GM18861 (cell line): ENCODE data around the gene RDH14.

ENCODE experiments used
- ATAC-seq: cut with Tn5 transposase; IDR thresholded peaks from one replicate; pipeline ENCODE4 v1.9.1; 2021; ENCODE audit not compliant: unreplicated experiment

Gene RDH14, protein sequence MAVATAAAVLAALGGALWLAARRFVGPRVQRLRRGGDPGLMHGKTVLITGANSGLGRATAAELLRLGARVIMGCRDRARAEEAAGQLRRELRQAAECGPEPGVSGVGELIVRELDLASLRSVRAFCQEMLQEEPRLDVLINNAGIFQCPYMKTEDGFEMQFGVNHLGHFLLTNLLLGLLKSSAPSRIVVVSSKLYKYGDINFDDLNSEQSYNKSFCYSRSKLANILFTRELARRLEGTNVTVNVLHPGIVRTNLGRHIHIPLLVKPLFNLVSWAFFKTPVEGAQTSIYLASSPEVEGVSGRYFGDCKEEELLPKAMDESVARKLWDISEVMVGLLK

DNA sequence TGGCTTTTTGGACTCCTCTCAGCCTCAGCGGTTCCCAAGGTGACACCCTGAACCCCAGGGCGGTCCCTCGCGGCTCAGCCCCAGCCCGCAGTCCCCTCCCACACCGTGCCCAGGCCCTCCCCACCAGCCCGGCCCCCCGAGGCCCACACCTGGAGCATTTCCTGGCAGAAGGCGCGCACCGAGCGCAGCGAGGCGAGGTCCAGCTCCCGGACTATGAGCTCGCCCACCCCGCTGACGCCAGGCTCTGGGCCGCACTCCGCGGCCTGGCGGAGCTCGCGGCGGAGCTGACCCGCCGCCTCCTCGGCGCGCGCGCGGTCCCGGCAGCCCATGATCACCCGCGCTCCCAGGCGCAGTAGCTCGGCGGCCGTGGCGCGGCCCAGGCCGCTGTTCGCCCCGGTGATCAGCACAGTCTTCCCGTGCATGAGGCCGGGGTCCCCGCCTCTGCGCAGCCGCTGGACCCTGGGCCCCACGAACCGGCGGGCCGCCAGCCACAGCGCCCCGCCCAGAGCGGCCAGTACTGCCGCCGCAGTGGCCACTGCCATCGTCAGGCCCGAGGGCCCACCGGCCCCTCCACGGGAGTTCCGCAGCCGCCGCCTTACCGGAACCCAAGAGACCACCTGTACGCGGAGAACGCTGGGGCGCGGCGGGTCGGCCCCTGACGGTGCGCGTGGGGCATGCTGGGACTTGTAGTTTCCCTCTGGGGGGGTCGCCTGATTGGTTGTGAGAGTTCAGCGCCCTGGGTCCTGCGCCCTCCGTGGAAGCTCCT lies at the start of gene RDH14:
Gene RDH14, minus strand, starts transcription at position 623 of the 766 bp plus-strand sequence. Its CDS starts 81 bp downstream, at position 542.
- peak; percentile 92 for ATAC-seq

DNA sequence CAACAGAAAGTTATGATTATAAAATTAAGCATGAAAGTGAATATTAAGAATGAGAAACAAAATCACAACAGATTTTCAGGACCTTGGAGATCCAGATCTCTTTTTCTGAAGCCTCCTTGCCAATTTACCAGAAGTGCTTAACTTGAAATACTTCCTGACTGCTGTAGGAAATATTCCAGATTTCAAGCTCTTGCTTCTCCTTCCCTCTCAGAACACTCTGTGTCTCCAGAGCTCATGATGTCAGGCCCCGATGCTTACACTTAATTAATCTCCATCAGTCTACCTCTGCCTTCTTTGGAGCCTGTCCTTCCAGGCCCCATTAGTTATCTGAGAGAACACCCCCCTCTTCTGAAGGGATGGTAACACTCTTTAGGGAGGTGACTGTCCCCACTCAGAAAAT lies 49.6 kb upstream of the RDH14 start:
- no peak for ATAC-seq

DNA sequence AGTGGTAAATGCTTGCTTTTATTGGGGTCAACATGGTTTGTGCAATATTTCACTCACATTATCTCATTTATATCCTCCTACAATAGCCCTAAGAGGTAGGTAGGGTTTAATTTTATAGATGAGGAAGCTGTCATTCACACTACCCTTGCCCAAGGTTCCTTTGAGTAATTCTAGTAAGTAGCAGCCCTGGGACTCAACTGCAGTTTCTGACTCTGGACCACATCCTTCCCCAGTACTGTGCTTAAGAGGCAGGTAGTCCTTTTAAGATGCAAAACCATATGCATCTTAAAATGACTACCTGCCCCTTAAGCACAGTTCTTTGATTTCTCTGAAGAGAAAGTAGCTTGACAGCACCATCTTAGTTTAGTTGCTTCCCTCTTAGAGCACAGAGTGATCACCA lies 44.7 kb upstream of the RDH14 start:
- no peak for ATAC-seq

DNA sequence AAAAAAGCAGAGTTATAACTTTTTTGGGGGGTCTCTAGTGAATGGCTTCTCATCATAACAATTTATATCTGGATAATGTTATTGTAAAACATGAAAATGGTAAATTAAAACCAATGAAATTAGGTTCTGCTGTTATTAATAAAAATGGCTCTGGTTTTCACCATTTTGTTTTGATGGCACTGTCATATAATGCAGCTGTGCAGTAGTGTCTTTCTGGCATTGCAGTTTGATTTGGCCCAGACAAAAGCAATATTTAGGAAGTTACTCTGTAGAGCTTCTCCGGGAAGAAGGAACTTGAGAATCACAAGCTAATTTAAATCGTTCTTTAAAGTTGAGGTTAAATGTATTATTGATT lies 44.1 kb upstream of the RDH14 start:
- no peak for ATAC-seq

DNA sequence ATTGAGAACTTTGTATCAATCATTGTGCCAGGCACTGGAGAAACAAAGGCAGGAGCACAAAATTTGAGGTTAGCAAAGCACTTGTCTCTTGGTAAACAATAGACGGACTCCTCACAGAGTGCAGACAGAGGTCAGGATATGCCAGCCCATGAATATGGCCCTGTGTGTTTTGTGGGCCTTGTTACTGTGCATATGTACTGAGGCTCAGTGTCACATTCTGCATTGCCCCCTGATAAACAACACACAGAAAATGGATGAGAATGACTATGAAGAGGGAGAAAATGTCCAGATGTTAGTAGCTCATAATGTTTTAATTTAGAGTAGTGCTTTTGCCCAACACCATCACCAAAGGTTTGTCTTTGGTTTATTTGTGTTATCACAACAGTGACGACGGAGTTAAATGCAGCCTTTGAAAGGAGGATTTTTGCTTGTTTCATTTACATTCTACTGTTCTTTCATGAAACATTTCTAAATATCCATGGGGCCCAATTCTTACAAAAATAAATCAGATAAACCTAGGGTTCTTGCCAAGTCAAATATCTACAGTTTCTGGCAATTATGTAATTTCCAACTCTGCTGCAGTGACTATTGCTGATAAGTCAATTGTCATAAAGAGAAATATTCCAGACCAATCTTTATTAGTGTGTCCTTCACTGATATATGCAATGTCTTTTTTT lies 43.5 kb upstream of the RDH14 start:
- ATAC-seq: no peak

DNA sequence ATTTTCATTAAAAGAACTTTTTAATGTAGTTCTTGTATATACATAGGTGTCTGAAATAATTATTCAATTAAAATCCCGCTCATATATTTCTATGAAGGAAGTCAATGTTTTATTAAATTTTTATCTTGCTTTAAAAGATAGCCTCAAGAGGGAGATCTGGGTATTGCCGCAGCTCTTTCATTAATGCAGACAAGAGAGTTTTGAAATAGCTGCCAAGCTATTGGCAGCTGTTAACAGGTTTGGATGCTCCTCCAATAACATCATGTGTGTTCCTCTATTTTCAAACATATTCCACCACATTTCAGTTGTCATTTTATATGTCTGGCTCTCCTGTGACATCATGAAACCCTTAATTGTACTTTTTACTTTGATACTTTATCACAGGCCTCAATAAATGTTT lies 41.8 kb upstream of the RDH14 start:
- no peak for ATAC-seq

DNA sequence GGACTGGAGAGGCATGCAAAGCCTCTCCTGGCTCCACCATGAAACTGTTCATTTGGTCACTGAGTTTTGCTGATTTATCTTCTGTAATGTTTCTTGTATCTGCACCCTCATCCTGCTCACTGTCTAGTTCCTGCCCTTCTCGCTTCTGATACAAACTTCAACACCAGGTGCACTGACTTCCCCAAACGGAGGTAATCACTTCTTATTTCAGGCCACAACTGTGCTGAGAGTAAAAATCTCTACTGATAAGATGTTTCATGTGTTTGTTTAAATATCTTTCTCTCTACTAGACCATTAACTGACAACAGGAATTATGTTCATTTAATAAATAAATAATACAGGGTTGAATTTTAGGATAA lies 39.8 kb upstream of the RDH14 start:
- no peak for ATAC-seq

DNA sequence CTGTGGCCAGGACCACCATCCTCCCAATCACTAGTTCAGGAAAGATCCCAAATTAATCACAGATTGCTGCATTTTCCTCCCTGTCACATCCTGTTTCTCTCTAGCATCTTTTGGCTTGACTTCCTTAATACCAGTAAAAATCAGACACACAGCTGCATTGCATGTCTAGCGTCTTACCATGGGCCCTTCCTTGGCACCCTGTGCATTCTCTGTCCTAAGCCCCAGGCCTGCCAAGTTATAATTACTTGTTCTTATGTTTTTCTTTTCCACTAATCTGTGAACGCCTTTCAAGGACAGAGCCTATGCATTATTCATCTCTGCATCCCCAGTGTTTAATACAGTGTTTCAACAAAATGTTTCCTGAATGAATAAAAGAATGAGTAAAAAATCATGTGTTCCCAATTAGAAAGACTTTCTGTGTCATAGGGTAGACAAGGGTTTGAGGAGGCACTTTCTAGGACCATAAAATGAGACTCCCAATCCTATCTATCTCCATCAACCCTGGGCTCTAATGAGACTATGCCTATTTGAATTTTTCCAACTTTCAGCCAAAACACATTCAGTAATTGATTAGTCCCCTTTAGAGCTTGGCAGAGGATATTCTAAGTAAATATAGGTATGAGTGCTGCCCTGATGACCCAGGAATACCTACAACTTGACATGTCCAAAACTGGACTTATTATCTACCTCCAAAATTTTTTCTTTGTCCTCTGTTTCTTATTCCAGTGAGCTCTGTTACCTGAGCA lies 39.2 kb upstream of the RDH14 start:
- ATAC-seq: no peak

DNA sequence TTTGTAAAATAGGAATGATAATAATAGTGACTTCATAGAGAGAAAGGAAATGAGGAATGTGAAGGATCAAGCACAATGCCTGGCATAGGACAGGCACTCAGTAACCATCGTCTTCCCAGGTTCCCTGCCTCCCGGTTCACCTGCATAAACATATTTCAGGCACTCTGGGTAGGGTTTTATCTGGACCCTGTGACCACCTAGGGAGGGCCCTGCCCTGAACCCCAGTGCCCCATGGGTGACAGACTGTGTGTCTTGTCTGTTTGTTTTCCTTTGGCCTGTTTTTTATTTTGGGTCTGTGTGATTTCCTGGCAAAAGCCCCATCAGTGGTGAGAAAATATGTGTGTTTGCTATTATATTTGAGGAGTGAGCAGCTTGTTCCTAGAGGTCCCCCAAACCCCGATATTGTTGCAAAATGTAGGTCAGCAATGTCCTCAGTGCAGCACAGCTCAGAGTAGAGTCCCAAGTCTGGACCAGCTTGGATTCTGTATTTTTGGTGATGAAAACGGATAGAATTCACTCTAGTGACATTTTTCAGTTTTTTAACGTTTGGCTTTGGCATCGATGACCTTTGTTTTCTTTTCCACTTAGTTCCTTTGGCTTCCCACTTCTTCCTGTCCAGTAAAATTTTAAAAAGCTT lies 38.5 kb upstream of the RDH14 start:
- ATAC-seq: no peak

DNA sequence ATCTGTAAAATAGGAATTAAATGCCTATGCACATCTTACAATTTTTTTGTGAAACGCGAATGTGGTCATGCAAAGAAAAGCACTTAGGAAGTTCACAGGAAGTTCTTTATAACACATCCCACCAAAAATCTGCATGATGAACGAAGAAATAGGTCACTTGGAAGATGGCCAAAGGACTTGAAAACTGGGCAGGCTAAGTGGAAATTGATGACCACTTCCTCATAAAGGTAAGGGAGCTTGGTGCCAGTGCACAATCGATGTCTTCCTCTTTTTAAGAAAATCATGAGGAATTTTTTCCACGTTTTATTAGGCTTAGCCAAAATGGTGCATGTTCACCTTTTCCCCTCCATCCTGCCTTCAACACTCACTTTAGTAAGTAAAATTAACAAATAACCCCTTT lies 37.2 kb upstream of the RDH14 start:
- ATAC-seq: no peak

DNA sequence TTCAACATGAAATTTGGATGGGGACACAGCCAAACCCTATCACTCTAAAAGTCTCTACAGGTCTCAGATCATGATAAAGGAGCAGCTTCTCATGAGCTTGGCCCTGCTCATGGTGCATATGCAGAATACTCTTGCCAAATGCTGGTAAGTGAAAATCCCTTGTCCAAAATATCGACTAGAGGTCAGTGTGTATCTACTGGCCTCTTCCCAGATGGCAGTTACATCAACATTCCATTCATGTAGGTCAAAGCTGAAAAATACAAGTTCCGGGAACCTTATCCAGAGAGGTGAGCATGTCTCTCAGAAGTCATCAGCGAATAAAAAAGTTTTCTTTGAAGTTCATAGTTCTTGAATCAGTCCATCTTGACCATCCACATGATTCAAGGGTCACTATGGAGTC lies 36.5 kb upstream of the RDH14 start:
- ATAC-seq: no peak

DNA sequence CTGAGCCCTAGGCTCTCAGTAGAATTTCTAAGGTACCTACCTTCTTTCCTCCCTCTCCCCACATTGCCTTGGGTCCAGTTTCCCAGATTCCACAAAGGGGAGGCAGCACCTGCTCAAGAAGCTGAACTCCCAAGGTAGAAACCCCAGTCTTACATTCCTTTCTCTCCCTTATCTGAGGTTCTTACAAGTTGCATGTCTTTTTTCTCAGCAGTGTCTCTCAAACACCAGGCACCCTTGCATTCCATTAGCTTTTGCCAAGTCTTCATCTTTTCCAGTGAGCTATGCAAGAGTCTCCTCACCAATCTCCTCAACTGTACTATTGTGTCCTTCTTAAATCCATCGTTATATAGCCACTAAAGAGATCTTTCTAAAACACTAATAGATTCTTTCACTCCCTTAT lies 33.0 kb upstream of the RDH14 start:
- ATAC-seq: no peak

DNA sequence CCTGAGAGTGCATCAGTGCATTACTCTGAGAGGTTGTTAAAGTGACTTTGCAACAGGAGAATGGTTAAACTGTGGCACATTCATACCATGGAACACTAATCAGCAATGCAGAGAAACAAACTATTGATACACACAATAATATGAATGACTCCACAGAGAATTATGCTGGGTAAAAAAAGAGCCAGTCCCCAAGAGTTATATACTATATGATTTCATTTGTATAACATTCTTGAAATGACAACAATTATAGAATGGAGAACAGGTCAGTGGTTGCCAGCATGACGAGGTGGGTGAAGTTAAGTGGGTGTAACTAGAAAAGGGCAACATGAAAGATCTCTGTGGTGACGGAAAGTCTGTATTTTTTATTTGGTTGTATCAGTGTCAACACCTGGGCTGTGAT lies 31.9 kb upstream of the RDH14 start:
- ATAC-seq: no peak

DNA sequence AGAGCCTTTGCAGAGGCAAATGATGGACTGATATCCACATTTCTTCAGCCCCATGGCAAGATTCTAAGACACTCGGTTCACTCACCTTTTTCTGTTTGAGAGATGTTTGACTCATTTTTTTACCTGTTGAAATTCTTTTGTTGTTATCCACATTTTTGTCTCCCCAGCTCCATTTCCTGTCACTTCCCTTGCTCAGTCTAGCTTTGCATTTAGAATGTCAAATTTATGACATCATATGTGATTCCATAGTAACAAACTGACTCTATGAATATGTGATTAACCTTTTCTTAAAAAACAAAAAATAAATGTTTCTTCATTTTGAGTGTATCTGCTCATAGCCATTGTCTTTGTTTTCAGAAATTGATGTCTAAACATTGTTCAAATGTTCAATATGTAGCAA lies 28.9 kb upstream of the RDH14 start, which contains the start of gene NT5C1B:
Gene NT5C1B, minus strand, starts transcription at position 216 of the 400 bp plus-strand sequence. Its CDS starts 101 bp downstream, at position 115.
- ATAC-seq: no peak

DNA sequence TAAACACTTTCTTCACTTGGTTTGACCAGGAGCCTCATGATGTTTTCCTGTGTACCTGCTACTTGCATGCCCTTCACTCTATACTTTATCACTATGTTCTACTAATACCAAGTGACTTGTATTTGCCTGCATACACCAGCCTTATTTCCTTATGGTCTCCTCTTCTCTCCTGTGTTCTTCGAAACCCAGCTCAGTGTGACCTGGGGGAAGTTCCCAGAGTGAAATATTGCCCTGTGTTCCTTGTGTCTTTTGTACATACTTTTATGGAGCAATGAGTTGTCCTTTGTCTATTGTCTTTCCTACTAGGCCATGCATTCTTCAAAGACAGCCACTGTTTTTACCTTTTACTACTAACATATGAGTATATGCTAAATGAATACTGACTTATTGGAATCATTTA lies 28.3 kb upstream of the RDH14 start:
- ATAC-seq: no peak

DNA sequence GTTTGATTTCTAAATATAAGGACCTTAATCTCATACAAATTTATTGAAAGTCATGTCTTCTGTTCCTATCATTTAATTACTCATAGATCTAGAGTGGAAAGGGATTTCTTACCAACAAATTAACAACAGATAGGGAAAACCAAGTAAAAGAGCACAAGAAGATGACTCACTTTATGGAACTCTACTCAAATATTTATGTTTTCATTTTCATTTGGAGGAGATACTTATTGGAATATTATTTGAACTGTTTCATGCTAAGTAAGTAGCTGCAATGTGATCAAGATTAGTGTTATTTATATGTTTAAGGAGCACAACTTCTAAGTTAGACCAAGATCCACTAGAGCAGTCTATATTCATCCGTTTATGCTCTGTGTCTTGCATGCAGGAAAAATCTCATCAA lies 27.6 kb upstream of the RDH14 start:
- no peak for ATAC-seq

DNA sequence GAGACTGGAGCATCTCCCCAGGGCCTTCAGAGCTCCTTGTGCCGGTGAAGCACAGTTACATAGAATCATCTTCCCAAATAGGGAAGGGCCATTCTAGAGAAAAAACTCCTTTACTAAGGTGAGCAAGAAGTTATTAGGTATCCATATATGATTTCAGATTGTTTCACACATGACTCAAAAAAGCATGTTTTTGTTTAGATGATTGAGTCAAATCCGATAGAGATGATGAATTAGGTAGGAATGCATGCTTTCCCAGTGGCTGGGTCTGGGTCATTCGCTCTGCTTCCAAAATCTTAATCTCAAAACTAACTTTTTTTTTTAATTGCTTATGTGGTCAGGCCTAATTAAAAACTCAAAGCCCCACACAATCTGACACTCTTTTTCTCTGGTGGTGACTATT lies 25.1 kb upstream of the RDH14 start:
- no peak for ATAC-seq

DNA sequence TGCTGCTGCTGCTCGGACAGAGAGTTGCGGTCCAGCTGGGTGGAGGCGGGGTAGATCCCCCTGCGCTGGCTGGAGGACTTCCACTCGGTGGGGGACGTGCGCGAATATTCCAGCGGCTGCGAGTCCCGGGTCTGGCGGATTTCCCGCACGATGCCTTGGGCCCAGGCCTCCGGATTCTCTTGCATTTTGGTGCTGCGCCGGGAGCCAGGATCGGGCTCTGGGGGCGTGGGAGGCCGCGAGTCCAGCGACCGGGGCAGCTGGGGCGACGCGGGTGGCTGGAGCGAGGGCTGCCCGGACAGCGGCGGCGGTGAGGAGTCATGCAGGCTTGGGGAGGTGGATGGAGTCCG lies 24.1 kb upstream of the RDH14 start:
- ATAC-seq: no peak

DNA sequence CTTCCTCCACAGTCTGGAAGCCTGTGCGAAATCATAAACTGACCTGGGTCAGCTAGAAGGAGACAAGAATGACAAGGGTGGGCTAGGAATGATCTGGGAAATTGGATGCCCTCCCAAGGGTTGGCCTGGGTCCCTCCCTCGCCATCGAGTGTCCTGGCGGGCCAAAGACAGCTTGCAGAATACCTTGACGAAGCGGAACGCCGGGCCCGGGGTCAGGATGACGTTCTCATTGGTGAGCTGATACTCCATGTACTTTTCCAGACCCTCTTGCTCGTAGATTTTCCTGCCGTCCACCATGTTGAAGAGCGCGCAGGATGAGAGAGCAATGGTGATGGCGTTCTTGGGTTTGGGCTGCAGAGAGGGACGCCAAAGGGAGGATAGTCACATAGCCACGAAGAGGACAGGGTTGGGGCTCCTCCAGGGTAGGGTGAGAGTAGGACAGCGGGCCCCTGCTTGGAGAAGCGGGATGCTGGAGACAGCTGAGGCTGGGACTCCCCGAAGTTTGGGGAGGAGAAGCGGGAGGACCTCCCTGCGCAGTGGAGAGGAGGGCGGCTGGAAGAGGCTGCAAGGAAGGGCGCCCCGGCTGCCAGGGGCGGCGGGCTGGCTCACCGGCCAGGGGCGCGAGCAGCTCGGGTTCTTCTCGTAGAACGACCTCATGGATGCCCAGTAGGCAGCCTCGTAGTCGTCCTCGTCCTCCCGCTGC lies 23.6 kb upstream of the RDH14 start:
- no peak for ATAC-seq

DNA sequence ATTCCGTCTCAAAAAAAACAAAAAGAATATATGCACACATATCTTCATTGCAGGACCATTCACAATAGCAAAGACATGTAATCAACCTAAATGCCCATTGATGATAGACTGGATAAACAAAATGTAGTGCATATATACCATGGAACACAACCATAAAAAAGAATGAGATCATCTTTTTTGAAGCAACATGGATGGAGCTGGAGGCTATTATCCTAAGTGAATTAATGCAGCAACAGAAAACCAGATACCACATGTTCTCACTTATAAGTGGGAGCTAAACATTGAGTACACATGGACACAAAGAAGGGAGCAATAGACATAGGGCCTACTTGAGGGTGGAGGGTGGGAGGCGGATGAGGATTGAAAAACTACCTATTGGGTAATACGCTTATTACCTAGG lies 20.2 kb upstream of the RDH14 start:
- ATAC-seq: no peak
